Tibial artery (tissue), 4 donors: ENCODE data around the gene ARHGAP23.

Experiments
- DNase-seq, 2 donors: peaks; one replicate each; pipeline ENCODE4 v3.0.0-alpha.2; 2019
- H3K27ac ChIP-seq, 2 donors: fragments of 200-600 bp; sonication (generic) in 1 of 2; 1 replicate in 1 of 2; 2 replicates in 1 of 2; pipeline ENCODE4 v1.5.1; 2018 to 2019; ENCODE audit warnings: mild to moderate bottlenecking in 1 of 2
- H3K27me3 ChIP-seq, 2 donors: fragments of 200-600 bp; sonication (generic) in 1 of 2; one replicate each; pipeline versions ENCODE4 v1.5.1 to v1.6.0; 2016 to 2019
- H3K36me3 ChIP-seq, 3 donors: fragments of 200-600 bp; sonication (generic) in 2 of 3; one replicate each; pipeline ENCODE4 v1.5.1; 2016 to 2019; ENCODE audit warnings: mild to moderate bottlenecking in 2 of 3
- H3K4me1 ChIP-seq, 4 donors: fragments of 200-600 bp; sonication (generic) in 2 of 4; 1 replicate in 3 of 4; 2 replicates in 1 of 4; pipeline ENCODE4 v1.5.1; 2016 to 2019
- H3K4me3 ChIP-seq, 2 donors: fragments of 200-600 bp; sonication (generic) in 1 of 2; 1 replicate in 1 of 2; 2 replicates in 1 of 2; pipeline ENCODE4 v1.5.1; 2018 to 2019; ENCODE audit warnings: mild to moderate bottlenecking in 2 of 2
- H3K9me3 ChIP-seq, 3 donors: fragments of 200-600 bp; sonication (generic) in 1 of 3; one replicate each; pipeline ENCODE4 v1.5.1; 2016 to 2019
- intact Hi-C: fragments of 100-400 bp; cut with DNase I; formaldehyde crosslinking; loops from one replicate; pipeline ENCODE4 v1.15.0; 2023; ENCODE audit warnings: low total_unique reads
- TF ChIP-seq, protein P1 (sequence below), 2 experiments: fragments of 200-600 bp in 1 of 2; fragments of 450-650 bp in 1 of 2; IDR thresholded peaks; one replicate each; pipeline ENCODE4 v1.5.1; 2017 to 2019; ENCODE audit warnings: antibody characterized with exemption in 2 of 2, mild to moderate bottlenecking in 1 of 2, moderate library complexity in 1 of 2

ARHGAP23 gene

DNA sequence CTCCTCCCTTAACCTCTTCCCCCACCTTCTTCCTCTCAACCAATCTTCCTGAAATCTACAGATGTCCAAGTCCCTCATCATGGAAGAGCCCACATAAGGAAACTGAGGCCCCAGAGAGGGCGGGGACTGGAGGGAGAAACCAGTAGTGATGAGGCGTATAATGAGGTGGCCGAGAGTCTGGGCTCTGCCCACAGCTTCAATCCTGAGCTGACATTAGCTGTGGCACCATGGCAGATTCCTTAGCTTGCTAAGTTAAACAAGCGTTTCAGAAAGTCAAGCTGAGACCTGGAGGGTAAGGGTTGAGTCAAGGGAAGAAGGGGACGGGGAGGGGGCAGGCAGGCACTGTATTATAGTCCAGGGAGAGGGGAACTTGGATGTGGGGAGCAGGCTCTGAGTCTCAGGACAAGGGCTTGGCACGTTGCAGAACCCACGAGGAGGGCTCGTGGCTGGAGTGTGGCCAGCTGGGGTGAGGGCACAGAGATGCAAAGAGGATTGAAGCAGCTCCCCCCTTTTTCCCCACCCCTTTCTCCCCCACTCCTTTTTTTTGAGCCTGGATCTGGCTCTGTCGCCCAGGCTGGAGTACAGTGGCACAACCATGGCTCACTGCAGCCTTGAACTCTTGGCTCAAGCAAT, 13.3 kb downstream of the ARHGAP23 start:
- Histone ChIP-seq H3K4me1 (peaks cover 0 to 63% (median 45%) of the 10 kb centered on the region in 4 donors), H3K27me3 (no peaks in the 10 kb centered on the region), H3K27ac (peak overlapping the region; percentile 70 to 78), H3K9me3 (no peaks in the 10 kb centered on the region), H3K4me3 (no peak overlapping the region), H3K36me3 (no peaks in the 10 kb centered on the region)
- intact Hi-C loops: loop anchor here (2.0 kb wide), 1 partner anchor 43 kb away; no protein-coding TSS in a partner anchor
- TF ChIP-seq, protein P1, sequence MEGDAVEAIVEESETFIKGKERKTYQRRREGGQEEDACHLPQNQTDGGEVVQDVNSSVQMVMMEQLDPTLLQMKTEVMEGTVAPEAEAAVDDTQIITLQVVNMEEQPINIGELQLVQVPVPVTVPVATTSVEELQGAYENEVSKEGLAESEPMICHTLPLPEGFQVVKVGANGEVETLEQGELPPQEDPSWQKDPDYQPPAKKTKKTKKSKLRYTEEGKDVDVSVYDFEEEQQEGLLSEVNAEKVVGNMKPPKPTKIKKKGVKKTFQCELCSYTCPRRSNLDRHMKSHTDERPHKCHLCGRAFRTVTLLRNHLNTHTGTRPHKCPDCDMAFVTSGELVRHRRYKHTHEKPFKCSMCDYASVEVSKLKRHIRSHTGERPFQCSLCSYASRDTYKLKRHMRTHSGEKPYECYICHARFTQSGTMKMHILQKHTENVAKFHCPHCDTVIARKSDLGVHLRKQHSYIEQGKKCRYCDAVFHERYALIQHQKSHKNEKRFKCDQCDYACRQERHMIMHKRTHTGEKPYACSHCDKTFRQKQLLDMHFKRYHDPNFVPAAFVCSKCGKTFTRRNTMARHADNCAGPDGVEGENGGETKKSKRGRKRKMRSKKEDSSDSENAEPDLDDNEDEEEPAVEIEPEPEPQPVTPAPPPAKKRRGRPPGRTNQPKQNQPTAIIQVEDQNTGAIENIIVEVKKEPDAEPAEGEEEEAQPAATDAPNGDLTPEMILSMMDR (IDR thresholded peaks at IDR 0.05): no peak
- no peak for DNase-seq

DNA sequence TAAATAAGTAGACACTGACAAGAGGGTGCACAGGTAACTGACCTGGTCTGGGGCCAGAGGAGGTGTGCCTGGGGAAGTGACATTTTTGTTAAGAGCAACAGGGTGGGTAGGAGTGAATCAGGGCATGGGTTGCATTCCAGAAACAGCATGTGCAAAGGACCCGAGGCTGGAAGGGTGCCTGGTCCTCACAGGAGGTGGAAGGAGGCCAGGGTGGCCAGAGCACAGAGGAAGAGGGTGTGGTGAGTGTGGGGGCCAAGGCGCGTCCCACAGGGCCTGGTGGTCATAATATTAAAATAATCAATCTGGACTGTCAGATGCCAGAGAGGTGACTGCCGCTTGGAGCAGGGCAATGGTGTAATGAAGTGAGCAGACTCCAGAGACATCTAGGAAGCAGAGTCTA, 14.3 kb downstream of the ARHGAP23 start:
- Histone ChIP-seq H3K9me3 (no peaks in the 10 kb centered on the region), H3K27me3 (no peaks in the 10 kb centered on the region), H3K36me3 (no peaks in the 10 kb centered on the region), H3K4me3 (no peak overlapping the region), H3K27ac (peak overlapping the region; percentile 70 to 78), H3K4me1 (peaks cover 0 to 60% (median 45%) of the 10 kb centered on the region in 4 donors)
- intact Hi-C loops: loop anchor here (2.0 kb wide), 1 partner anchor 42 kb away; no protein-coding TSS in a partner anchor
- no peak for DNase-seq
- TF ChIP-seq, protein P1 (IDR thresholded peaks at IDR 0.05): no peak

DNA sequence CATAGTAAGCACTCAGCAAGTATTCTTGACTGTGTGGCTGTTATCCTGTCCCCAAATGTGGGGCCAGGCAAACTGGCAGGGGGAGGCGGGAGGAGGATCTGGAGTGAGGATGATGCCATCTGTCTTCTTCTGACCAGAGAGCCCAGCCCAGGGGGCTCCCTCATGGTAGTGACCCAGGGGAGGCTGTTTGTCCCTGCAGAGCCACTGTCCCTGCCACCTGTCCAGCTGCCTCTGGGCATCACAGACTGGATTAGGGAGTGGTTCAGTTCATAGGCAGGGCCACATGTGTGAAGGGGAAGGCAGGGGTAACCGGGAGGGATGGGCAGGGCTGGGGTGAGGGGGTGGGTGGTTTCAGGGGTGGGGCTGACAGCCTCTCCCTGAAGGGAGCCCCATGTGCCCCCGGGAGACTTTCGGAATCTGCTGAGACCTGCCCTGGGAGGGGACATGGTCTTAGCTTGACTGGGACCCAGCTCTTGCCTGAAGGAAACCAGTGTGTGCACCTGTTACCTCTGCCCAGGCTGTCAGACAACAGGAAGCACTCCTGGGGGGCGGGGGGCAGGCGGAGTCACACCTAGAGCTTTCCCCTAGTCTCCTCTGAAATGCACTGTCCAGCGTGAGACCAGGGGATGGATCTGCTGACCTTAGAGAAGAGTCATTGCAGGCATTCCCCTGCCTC, 15.2 kb downstream of the ARHGAP23 start:
- H3K27ac ChIP-seq: peak overlapping the region; percentile 70 to 78
- DNase-seq: no peak
- H3K9me3 ChIP-seq: no peaks in the 10 kb centered on the region
- no peaks in the 10 kb centered on the region for H3K36me3 ChIP-seq
- no peaks in the 10 kb centered on the region for H3K27me3 ChIP-seq
- H3K4me3 ChIP-seq: no peak overlapping the region
- H3K4me1 ChIP-seq: peaks cover 0 to 69% (median 51%) of the 10 kb centered on the region in 4 donors
- intact Hi-C loops: loop anchor here (2.0 kb wide), 1 partner anchor 41 kb away; no protein-coding TSS in a partner anchor
- TF ChIP-seq, protein P1 (IDR thresholded peaks at IDR 0.05): no peak

DNA sequence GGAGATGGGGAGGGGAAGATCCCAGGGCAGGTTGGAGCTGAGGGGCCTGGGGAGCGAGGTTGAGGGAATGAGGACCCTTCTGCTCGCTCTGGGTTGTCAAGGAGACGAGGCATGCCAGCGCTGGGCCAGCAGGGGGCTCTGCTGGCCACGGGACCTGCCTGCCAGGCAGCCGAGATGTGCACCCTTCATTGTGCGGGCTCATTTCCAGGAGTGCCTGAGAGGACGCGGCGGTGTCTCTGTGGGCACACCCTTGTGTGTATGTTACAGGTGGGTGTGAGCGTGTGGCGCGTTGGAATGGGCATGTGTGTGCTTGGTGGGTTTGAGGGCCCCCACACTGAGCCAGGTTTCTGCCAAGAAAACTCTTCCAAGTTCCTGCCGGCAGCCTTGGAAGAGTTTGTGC, 15.9 kb downstream of the ARHGAP23 start:
- H3K9me3 ChIP-seq: no peaks in the 10 kb centered on the region
- H3K27ac ChIP-seq: peak overlapping the region; percentile 70 to 78
- intact Hi-C loops: no loop called here
- H3K27me3 ChIP-seq: no peaks in the 10 kb centered on the region
- no peaks in the 10 kb centered on the region for H3K36me3 ChIP-seq
- H3K4me3 ChIP-seq: peak overlapping the region; percentile 14 to 22
- TF ChIP-seq, protein P1 (IDR thresholded peaks at IDR 0.05): peak; percentile 89 to 97
- peak; percentile 65 to 83 for DNase-seq
- peaks cover 0 to 76% (median 52%) of the 10 kb centered on the region in 4 donors for H3K4me1 ChIP-seq

DNA sequence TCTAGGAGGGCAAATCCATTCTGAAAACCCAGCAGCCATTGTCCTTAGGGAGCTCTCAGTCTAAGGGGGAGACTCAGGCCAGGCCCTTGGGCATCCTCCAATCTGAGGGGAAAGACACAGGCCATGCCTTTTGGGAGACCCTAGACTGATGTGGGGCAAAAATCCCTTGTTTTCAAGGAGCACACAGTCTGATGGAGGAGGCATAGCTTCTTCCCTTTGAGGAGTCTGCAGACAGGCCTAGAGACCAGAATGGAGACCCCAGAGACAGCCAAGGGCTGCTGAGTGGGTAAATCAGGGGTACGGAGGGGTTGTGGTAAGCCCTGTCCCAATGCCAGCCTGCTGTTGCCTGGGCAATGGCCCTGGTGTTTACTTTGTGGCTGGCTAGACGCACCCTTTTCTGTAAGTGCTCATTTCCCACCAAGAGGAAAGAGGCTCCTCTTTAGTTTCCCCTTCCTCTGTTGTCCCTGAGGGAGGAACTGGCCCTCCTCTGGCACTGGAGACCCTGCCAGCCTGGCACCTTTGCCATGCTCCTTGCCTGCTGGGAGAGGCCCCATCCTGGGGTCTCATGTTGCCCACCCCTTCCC, 19.3 kb downstream of the ARHGAP23 start:
- no peaks in the 10 kb centered on the region for H3K27me3 ChIP-seq
- peak overlapping the region in 1 of 2 donors; percentile 36 for H3K27ac ChIP-seq
- intact Hi-C loops: no loop called here
- TF ChIP-seq, protein P1 (IDR thresholded peaks at IDR 0.05): no peak
- peaks cover 0 to 76% (median 54%) of the 10 kb centered on the region in 4 donors for H3K4me1 ChIP-seq
- no peak overlapping the region for H3K4me3 ChIP-seq
- H3K9me3 ChIP-seq: no peaks in the 10 kb centered on the region
- DNase-seq: no peak
- no peaks in the 10 kb centered on the region for H3K36me3 ChIP-seq
